Activated naive CD4-positive, alpha-beta T cell treated with anti-CD3 and anti-CD28 coated beads, Interleukin-2, amount 50 U/mL, for 16 hours (primary cell): ENCODE results near the gene SNW1.

Experiments
- DNase-seq: peaks from one replicate; pipeline ENCODE4 v3.0.0-alpha.2; 2020

Gene SNW1

DNA sequence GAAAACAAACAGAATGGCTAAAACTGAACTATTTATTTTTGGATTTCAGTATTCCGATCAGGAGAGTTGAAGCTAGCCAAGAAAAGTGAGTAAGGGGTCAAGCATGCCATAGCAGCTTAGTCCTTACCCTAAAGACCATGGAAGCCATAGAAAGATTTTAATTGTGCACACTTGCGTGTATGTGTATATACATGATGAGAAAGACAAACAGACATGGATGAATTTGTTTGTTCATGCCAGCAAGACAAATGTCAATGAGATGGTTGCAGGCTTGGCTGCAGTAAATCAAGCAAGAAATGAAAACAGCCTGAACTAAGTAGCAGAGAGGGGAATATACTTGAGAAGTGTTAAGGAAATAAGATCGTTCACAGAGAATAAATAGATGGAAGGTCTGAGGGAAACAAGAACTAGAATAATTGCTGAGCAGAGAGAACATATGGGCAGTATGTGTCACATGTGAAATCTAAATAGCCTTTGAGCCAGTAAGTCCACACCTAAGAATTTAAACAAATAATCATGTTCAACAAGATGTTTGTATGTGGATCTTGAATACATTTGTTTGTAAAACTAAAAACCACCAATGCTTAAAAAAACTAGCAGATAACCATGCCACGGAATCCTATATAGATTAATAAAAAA is 14.8 kb downstream of the SNW1 start:
- DNase-seq: no peak

GRCh38 chr14:77741438-77741837 is 19.5 kb downstream of the SNW1 start:
- no peak for DNase-seq

DNA sequence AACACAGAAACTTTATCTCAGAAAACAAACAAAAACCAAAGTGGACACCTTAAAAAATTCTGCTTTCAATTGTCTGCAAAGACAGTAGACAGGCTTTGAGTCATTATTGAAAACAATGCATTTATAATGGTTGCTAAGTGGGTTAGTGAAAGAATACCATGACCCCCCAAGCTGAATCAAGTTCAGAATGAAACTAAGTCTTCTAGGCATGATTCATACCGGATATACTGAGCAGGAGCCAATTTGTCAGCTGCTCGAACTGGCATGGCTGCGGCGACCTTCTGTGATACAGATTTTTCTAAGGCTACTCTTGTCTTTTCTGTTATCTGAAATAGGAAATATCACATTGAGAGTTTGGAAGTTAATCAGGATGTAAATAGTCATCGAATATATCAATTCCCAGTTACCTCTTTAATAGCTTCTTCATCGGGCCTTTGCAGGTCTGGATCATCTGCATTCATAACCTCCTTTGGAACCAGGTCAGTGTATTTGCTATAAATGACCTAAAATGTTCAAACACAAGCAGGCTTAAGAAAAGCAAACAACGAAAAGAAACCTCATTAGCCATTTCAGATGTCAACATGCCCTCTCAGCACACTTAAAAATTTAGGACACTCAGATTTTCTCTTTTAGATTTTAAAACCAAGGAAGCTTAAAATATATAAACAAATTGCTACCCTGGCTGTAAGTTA is 22.3 kb downstream of the SNW1 start:
- no peak for DNase-seq

- DNase-seq: no peak
These were observed 29.9 kb downstream of the SNW1 start for GRCh38 chr14:77730976-77731497.

DNA sequence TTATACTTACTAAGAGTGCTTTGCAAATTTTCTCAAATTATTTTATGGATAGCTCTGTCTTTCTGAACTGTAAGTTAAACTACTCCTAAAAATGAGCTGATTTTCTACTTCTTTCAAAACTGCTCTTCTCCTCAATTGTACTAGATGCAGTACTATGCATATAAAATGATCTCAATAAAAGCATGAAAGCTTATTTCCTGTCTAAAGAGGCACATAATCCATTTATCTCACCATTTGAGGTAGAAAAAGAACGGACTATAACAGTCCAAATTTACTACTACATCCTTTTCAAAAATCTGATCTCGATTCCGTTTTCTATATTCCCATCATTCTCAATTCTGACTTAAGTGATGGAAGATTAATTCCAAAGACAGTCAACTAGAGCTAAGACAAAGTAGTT is 38.7 kb downstream of the SNW1 start:
- no peak for DNase-seq

- DNase-seq: no peak
These were observed 39.5 kb downstream of the SNW1 start for GRCh38 chr14:77721437-77721836.

- no peak for DNase-seq
These were observed 43.2 kb downstream of the SNW1 start for GRCh38 chr14:77717608-77718305.

DNA sequence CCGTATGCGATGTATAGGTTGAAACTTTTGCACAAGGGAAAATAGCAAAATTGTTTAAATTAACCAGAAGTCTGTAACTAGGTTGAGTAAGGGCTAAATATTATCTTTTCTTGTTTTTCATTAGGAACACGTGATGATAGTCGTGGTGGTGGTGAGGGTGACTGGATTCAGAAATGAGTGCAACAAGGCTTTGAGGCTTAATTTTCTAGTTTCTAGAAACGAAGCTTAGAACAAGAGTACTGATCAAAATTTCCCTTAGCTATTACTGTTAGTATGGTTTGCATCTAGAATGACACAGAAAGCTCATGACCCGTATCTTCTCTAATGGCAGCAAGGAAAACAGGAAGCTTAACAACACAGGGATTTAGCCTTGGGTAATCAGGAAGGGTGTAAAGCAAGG is 46.0 kb downstream of the SNW1 start:
- no peak for DNase-seq

DNA sequence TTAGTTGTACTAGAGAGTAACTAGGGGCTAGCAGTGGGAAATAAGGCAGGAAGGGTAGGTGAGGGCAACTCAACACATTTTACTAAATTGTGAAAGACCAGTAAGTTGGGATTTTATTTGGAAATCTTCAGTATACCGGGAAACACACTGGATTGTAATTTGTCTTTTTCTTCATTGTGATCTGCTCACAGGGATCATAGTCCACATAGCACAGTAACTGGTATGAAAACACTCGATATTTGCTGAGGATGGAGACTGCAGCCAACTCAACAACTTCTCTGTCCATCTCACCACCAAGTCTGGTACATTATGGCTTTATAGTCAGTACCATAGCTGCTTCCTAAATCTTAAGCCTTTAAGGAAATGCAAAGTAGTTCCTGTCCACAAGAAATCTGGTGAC is 50.6 kb downstream of the SNW1 start:
- no peak for DNase-seq

GRCh38 chr14:77709412-77709811 is 51.5 kb downstream of the SNW1 start:
- no peak for DNase-seq

GRCh38 chr14:77708749-77709148 is 52.2 kb downstream of the SNW1 start:
- DNase-seq: no peak

GRCh38 chr14:77707724-77708408 is 53.1 kb downstream of the SNW1 start, which contains the start of the genes ALKBH1 and SLIRP:
ALKBH1 (minus strand) TSS chr14:77708023; CDS start chr14:77708004, 19 bp downstream.
SLIRP (plus strand) TSS chr14:77708103; CDS start chr14:77708112, 9 bp downstream.
- peak; percentile 86 for DNase-seq

GRCh38 chr14:77707355-77707723 is 53.6 kb downstream of the SNW1 start:
- no peak for DNase-seq

DNA sequence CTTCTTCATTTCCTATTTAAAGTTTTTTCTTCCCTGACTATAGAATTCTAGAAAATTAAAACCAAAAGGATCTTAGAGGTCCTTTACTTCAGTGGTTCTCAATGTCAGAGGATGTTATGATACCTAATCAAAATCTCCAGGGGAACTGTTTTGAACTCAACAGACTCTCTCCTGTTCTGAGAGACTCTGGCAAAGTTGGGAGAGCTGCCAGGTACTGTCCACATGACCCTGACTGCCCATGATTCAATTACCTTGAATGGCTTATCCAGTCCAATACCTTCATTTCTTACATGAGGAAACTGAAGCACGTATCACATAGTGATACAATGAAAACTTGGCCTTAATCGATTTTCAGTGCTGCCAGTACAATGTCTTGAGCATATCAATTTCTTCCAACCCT is 69.7 kb downstream of the SNW1 start:
- no peak for DNase-seq

DNA sequence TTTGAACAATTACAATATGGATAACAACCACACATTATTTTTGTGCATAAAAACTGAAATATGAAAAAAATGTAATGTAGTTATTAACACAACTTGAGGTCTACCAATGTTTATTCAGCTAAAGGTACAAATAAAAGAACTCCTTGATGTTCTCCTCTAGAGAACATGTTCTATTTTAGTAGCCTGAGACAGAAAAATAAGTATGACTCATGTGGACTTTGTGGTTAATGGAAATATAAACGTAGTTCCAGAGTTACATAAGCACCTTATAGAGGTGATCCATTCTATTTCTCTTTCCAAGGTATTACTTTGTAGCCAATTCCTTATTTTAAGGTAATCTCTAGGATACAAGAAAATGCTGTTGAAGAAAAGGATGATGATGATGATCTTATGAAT is 78.8 kb downstream of the SNW1 start:
- DNase-seq: no peak

- no peak for DNase-seq
These were observed 79.5 kb downstream of the SNW1 start for GRCh38 chr14:77681196-77682157.

- no peak for DNase-seq
These were observed 86.0 kb downstream of the SNW1 start for GRCh38 chr14:77674931-77675330.

GRCh38 chr14:77673193-77673592 is 87.8 kb downstream of the SNW1 start:
- no peak for DNase-seq
